A673 (cell line): ENCODE data around the gene TCP11. TPM values are rescaled to one million over a fixed set of nuclear protein-coding genes. Genes with fewer than 3 reads are reported as not detected.

Experiments
- BruUV-seq: library from RNA; stranded (reverse); fragments of 400-500 nt; replicated peaks from 2 replicates; lab custom pipeline; 2021; lab: Mats Ljungman, UMichigan
- CTCF ChIA-PET: fragments of 300-600 bp; sonication (Branson Sonifier 250); formaldehyde crosslinking; loops from one replicate; lab custom pipeline; 2022; ENCODE audit warnings: antibody characterized with exemption; lab: Charles Lee
- POLR2A ChIA-PET: fragments of 300-600 bp; sonication (Branson Sonifier 250); formaldehyde crosslinking; loops from one replicate; lab custom pipeline; 2022; ENCODE audit warnings: antibody characterized with exemption; ENCODE audit not compliant: low non-redundant PET; lab: Charles Lee
- DNase-seq: peaks from one replicate; pipeline ENCODE4 v3.0.0-alpha.2; 2015; ENCODE audit warnings: low spot score
- H3K27ac ChIP-seq: fragments of 200-600 bp; sonication (generic); 2 replicates; pipeline ENCODE4 v1.5.1; 2016; ENCODE audit warnings: mixed run types, low read depth, mild to moderate bottlenecking, mixed read lengths, antibody characterized with exemption, low read length; ENCODE audit not compliant: poor library complexity, severe bottlenecking
- H3K27me3 ChIP-seq: fragments of 200-600 bp; sonication (generic); replicated peaks from 2 replicates; pipeline ENCODE4 v1.6.1; 2017; ENCODE audit warnings: mixed run types, low read depth, mild to moderate bottlenecking, mixed read lengths, antibody characterized with exemption, low read length; ENCODE audit not compliant: insufficient read depth, poor library complexity
- H3K36me3 ChIP-seq: fragments of 200-600 bp; sonication (generic); 2 replicates; pipeline ENCODE4 v1.6.1; 2016; ENCODE audit warnings: mixed run types, mild to moderate bottlenecking, mixed read lengths, antibody characterized with exemption, low read length; ENCODE audit not compliant: insufficient read depth, poor library complexity, severe bottlenecking
- H3K4me1 ChIP-seq: fragments of 200-600 bp; sonication (generic); 2 replicates; pipeline ENCODE4 v1.6.1; 2017; ENCODE audit warnings: mixed run types, mild to moderate bottlenecking, mixed read lengths, antibody characterized with exemption, low read length; ENCODE audit not compliant: insufficient read depth, poor library complexity, severe bottlenecking
- H3K4me3 ChIP-seq: fragments of 200-600 bp; sonication (generic); 2 replicates; pipeline ENCODE4 v1.5.1; 2016; ENCODE audit warnings: low read depth, mixed run types, mild to moderate bottlenecking, mixed read lengths, low read length; ENCODE audit not compliant: poor library complexity, severe bottlenecking
- H3K9me3 ChIP-seq: fragments of 200-600 bp; sonication (generic); 2 replicates; pipeline ENCODE4 v1.6.1; 2016; ENCODE audit warnings: mixed run types, low read depth, mild to moderate bottlenecking, mixed read lengths, antibody characterized with exemption, low read length; ENCODE audit not compliant: poor library complexity, severe bottlenecking
- CTCF ChIP-seq: fragments of 300-800, 200-600 bp; sonication (generic); conservative IDR thresholded peaks from 2 replicates; pipeline ENCODE4 v1.5.1; 2017; ENCODE audit warnings: low read depth, mild to moderate bottlenecking, antibody characterized with exemption, low read length, moderate library complexity, mixed read lengths
- EZH2 ChIP-seq: fragments of 200-600 bp; sonication (generic); IDR thresholded peaks from 2 replicates; pipeline ENCODE4 v1.6.1; 2017; ENCODE audit warnings: borderline replicate concordance, low read depth, mild to moderate bottlenecking, mixed read lengths, antibody characterized with exemption, low read length; ENCODE audit not compliant: poor library complexity, severe bottlenecking
- intact Hi-C: fragments of 100-400 bp; cut with micrococcal nuclease; formaldehyde crosslinking; loops from one replicate; pipeline ENCODE4 v1.10.0; 2022; ENCODE audit not compliant: unreplicated experiment
- total RNA-seq: library from RNA; stranded (reverse); gene quantifications from 2 replicates; pipeline ENCODE4 v1.2.3, GENCODE V29; 2021

TCP11 gene
- total RNA-seq, 1 experiment from 2014 or later = not detected

GRCh38 chr6:35170891-35171290 is 29.8 kb upstream of the TCP11 start:
- DNase-seq = no peak
- Histone ChIP-seq H3K9me3 (no peaks in the 10 kb centered on the region), H3K36me3 (no peaks in the 10 kb centered on the region), H3K4me3 (no peak overlapping the region), H3K27ac (no peak overlapping the region), H3K27me3 (no peaks in the 10 kb centered on the region), H3K4me1 (no peaks in the 10 kb centered on the region)
- intact Hi-C loops = no loop called here
- no TSS peak for BruUV-seq
- POLR2A ChIA-PET = no interaction called here
- TF ChIP-seq EZH2 (no peak), CTCF (no peak)
- CTCF ChIA-PET = no interaction called here

GRCh38 chr6:35170166-35170565 is 29.0 kb upstream of the TCP11 start:
- Histone ChIP-seq H3K36me3 (no peaks in the 10 kb centered on the region), H3K27ac (no peak overlapping the region), H3K9me3 (no peaks in the 10 kb centered on the region), H3K27me3 (no peaks in the 10 kb centered on the region), H3K4me1 (no peaks in the 10 kb centered on the region), H3K4me3 (no peak overlapping the region)
- intact Hi-C loops = no loop called here
- no peak for TF ChIP-seq EZH2
- no peak for TF ChIP-seq CTCF
- POLR2A ChIA-PET = no interaction called here
- CTCF ChIA-PET = no interaction called here
- no peak for DNase-seq
- no TSS peak for BruUV-seq

- Histone ChIP-seq H3K36me3 (no peaks in the 10 kb centered on the region), H3K9me3 (no peaks in the 10 kb centered on the region), H3K27ac (no peak overlapping the region), H3K4me1 (no peaks in the 10 kb centered on the region), H3K4me3 (no peak overlapping the region), H3K27me3 (no peaks in the 10 kb centered on the region)
- ChIA-PET CTCF (no interaction called here), POLR2A (no interaction called here)
- intact Hi-C loops = no loop called here
- DNase-seq = no peak
- BruUV-seq = no TSS peak
- TF ChIP-seq EZH2 (no peak), CTCF (no peak)
These were observed 27.3 kb upstream of the TCP11 start for GRCh38 chr6:35168461-35168861.
